ENCODE results near the gene XAB2. TPM values are rescaled to one million over a fixed set of nuclear protein-coding genes. Genes with fewer than 3 reads are reported as not detected.

The XAB2 gene
- total RNA-seq, 1 experiment from 2014 or later, result 48.0 TPM

DNA sequence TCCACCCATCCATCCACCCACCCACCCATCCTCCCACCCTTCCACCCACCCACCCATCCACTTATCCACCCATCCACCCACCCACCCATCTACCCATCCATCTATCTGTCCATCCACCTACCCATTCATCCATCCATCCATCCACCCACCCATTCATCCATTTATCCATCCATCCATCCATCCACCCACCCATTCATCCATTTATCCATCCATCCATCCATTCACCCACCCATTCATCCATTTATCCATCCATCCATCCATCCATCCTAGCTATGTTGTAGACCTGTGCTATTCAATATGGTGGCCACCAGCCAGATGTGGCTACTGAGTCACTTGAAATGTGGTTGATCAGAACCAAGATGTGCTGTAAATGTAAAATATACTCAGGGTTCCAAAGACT is 28.6 kb downstream of the XAB2 start:
- Histone ChIP-seq H3K18ac (ENCODE audit: insufficient read length, low read depth, low read length) (no peak overlapping the region), H2BK120ac (ENCODE audit: low read depth, low read length, poor library complexity, severe bottlenecking) (no peak overlapping the region), H3K23me2 (ENCODE audit: insufficient read length, low read depth, low read length, poor library complexity, severe bottlenecking) (peaks cover 9% of the 10 kb centered on the region), H4K5ac (ENCODE audit: insufficient read length, low read depth, low read length) (no peak overlapping the region), H4K91ac (ENCODE audit: insufficient read length, low read depth, low read length) (no peak overlapping the region), H2BK12ac (ENCODE audit: insufficient read length, low read depth, low read length) (no peak overlapping the region), H3K14ac (ENCODE audit: insufficient read depth, low read length) (no peak overlapping the region), H3K4me2 (ENCODE audit: insufficient read depth, insufficient read length, low read length) (no peak overlapping the region), H3K4ac (ENCODE audit: low read depth, low read length) (no peak overlapping the region), H2BK20ac (ENCODE audit: low read depth, low read length, poor library complexity, severe bottlenecking) (no peak overlapping the region), H3K56ac (ENCODE audit: insufficient read length, low read depth, low read length) (no peak overlapping the region), H3K4me1 (ENCODE audit: insufficient read depth, low read length) (no peaks in the 10 kb centered on the region; the same call in 1 of the 2 replicates), H4K20me1 (ENCODE audit: control insufficient read depth, insufficient read depth, insufficient read length) (no peaks in the 10 kb centered on the region), H2AK5ac (ENCODE audit: insufficient read length, low read length) (no peak overlapping the region), H2BK15ac (ENCODE audit: low read depth, low read length) (no peak overlapping the region), H3K79me2 (ENCODE audit: insufficient read depth, low read length) (no peaks in the 10 kb centered on the region; the same call in 1 of the 2 replicates), H3K9ac (ENCODE audit: extremely low read depth, insufficient read length, low read length) (no peak overlapping the region), H3K79me1 (ENCODE audit: insufficient read depth, low read depth, low read length, poor library complexity, severe bottlenecking) (peaks cover 7% of the 10 kb centered on the region), H2AFZ (ENCODE audit: low read length) (no peak overlapping the region), H4K8ac (replicated peaks; ENCODE audit: insufficient read length, low read depth, low read length) (no peak overlapping the region), H3K23ac (ENCODE audit: insufficient read length, low read depth, low read length) (no peak overlapping the region), H3K27ac (ENCODE audit: insufficient read length, low read depth, low read length) (no peak overlapping the region), H3T11ph (ENCODE audit: low read length) (no peak overlapping the region), H2BK5ac (ENCODE audit: insufficient read length, low read length) (no peak overlapping the region), H3K27me3 (ENCODE audit: insufficient read depth, low read length) (no peaks in the 10 kb centered on the region), H3K9me3 (ENCODE audit: control insufficient read depth, low read depth, low read length) (no peaks in the 10 kb centered on the region)
- TF ChIP-seq, protein P1, sequence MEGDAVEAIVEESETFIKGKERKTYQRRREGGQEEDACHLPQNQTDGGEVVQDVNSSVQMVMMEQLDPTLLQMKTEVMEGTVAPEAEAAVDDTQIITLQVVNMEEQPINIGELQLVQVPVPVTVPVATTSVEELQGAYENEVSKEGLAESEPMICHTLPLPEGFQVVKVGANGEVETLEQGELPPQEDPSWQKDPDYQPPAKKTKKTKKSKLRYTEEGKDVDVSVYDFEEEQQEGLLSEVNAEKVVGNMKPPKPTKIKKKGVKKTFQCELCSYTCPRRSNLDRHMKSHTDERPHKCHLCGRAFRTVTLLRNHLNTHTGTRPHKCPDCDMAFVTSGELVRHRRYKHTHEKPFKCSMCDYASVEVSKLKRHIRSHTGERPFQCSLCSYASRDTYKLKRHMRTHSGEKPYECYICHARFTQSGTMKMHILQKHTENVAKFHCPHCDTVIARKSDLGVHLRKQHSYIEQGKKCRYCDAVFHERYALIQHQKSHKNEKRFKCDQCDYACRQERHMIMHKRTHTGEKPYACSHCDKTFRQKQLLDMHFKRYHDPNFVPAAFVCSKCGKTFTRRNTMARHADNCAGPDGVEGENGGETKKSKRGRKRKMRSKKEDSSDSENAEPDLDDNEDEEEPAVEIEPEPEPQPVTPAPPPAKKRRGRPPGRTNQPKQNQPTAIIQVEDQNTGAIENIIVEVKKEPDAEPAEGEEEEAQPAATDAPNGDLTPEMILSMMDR (conservative IDR thresholded peaks at IDR 0.05), result no peak
- no peak for DNase-seq
- Mint-ChIP-seq H3K36me3 (ENCODE audit: insufficient read depth in 1 of 3, low read depth in 3 of 3) (peaks cover 7 to 23% (median 20%) of the 10 kb centered on the region in 3 experiments), H3K27me3 (ENCODE audit: low read depth) (peaks cover 1% of the 10 kb centered on the region; the same call in 1 of the 2 replicates), H3K4me1 (peaks cover 18 to 36% of the 10 kb centered on the region in 2 experiments), H3K27ac (no peak overlapping the region), H3K9me3 (peaks cover 0 to 2% of the 10 kb centered on the region in 2 experiments; a peak in 1 of 5 replicates), H3K4me3 (no peak overlapping the region)

All from H9 (cell line).